ENCODE measurements around the gene STARD3.

- TF ChIP-seq POLR2A (IDR thresholded peaks at IDR 0.05) (no peak), CTCF (IDR thresholded peaks at IDR 0.05) (no peak)
Observed at GRCh38 chr17:39650121-39650579, 13.2 kb downstream of the STARD3 start.

All from right lobe of liver (tissue), 4 donors.